Kidney (tissue), 14 donors: ENCODE measurements around the gene MINDY4. TPM values are rescaled to one million over a fixed set of nuclear protein-coding genes. Genes with fewer than 3 reads are reported as not detected.
A peak's percentile ranks its signal among the peaks of the same experiment; 100 is the strongest.

Experiments
- DNase-seq, 5 donors: peaks; one replicate each; pipeline ENCODE4 v3.0.0-alpha.2; 2013 to 2020
- FAIRE-seq: peaks from 2 replicates; lab custom pipeline; 2012; peaks lifted over from hg19 to GRCh38; lab: Jason Lieb, UNC
- H3K27ac ChIP-seq, 2 donors: one replicate each; pipeline ENCODE4 v1.7.0; 2013; ENCODE audit warnings: low read depth in 2 of 2, low read length in 2 of 2, inconsistent platforms in 1 of 2
- H3K27me3 ChIP-seq: one replicate; pipeline ENCODE4 v1.7.1; 2013; ENCODE audit warnings: low read length, inconsistent platforms; ENCODE audit not compliant: control insufficient read depth, insufficient read depth
- H3K36me3 ChIP-seq, 3 donors: one replicate each; pipeline versions ENCODE4 v1.7.0 to v1.7.1; 2013; ENCODE audit warnings: low read length in 3 of 3, control low read depth in 1 of 3, inconsistent platforms in 1 of 3; ENCODE audit not compliant: insufficient read depth in 3 of 3, control insufficient read depth in 2 of 3
- H3K4me1 ChIP-seq, 3 donors: one replicate each; pipeline versions ENCODE4 v1.7.0 to v1.7.1; 2013; ENCODE audit warnings: low read length in 3 of 3, inconsistent platforms in 1 of 3, low read depth in 1 of 3; ENCODE audit not compliant: control insufficient read depth in 2 of 3, insufficient read depth in 2 of 3
- H3K4me3 ChIP-seq, 3 donors: one replicate each; pipeline versions ENCODE4 v1.7.0 to v1.8.1; 2013; ENCODE audit warnings: low read length in 3 of 3, control low read depth in 1 of 3, inconsistent platforms in 1 of 3
- H3K9ac ChIP-seq, 3 donors: one replicate each; pipeline versions ENCODE4 v1.7.0 to v1.7.1; 2013; ENCODE audit warnings: low read length in 3 of 3, control low read depth in 1 of 3, inconsistent platforms in 1 of 3
- H3K9me3 ChIP-seq, 3 donors: one replicate each; pipeline versions ENCODE4 v1.7.0 to v1.7.1; 2013; ENCODE audit warnings: low read length in 3 of 3, control low read depth in 1 of 3, inconsistent platforms in 1 of 3; ENCODE audit not compliant: control insufficient read depth in 2 of 3, insufficient read depth in 1 of 3
- CTCF ChIP-seq: IDR thresholded peaks from 3 replicates; pipeline ENCODE4 v1.5.1; 2012; ENCODE audit warnings: mild to moderate bottlenecking, moderate library complexity, borderline replicate concordance; ENCODE audit not compliant: insufficient read depth; ENCODE audit errors: extremely low read depth
- intact Hi-C: fragments of 100-400 bp; cut with DNase I; formaldehyde crosslinking; loops from one replicate; pipeline ENCODE4 v1.11.1; 2022
- polyA plus RNA-seq: library from polyadenylated mRNA; stranded (reverse); fragments of 350-450 nt; fragmentation: Illumina TruSeq; extraction: RNeasy Lipid Tissue Mini Kit (QIAGEN cat#74804); gene quantifications from one replicate; pipeline ENCODE4 v1.2.3, GENCODE V29; 2014; ENCODE audit warnings: low read depth, low replicate concordance; ENCODE audit not compliant: insufficient read depth
- total RNA-seq: library from RNA; stranded (reverse); fragmentation: NEBNext Ultra II Directional; extraction: Animal tissue kit (Norgen Biotek cat#: 25700); gene quantifications from one replicate; pipeline ENCODE4 v1.2.1, GENCODE V29; 2021
- donor health status: control.
- donor health status: control.
- donor health status: control.
- donor health status: control.
- donor health status: control.
- donor health status: DM: yes; HTN: yes; CAD: no.
- donor health status: Normal renal cell carcinoma (clear cell type).

The MINDY4 gene
- total and polyA plus RNA-seq, 2 donors from 2014 or later = 5.3 to 15.3 TPM

GRCh38 chr7:30906515-30907240, 135.5 kb downstream of the MINDY4 start:
- peak in 2 of 5 donors; percentile 49 to 53 for DNase-seq
- H3K27ac ChIP-seq = peak overlapping the region in 1 of 2 donors; percentile 32
- H3K36me3 ChIP-seq = no peaks in the 10 kb centered on the region
- H3K27me3 ChIP-seq = no peaks in the 10 kb centered on the region
- FAIRE-seq = no peak
- no peak overlapping the region for H3K4me3 ChIP-seq
- no peaks in the 10 kb centered on the region for H3K9me3 ChIP-seq
- H3K4me1 ChIP-seq = peaks cover 0 to 21% (median 11%) of the 10 kb centered on the region in 3 donors
- TF ChIP-seq CTCF = no peak
- no peak overlapping the region for H3K9ac ChIP-seq
- intact Hi-C loops = no loop called here

- H3K9ac ChIP-seq = no peak overlapping the region
- DNase-seq = no peak
- no peak for FAIRE-seq
- no peaks in the 10 kb centered on the region for H3K36me3 ChIP-seq
- TF ChIP-seq CTCF = no peak
- H3K4me1 ChIP-seq = peaks cover 0 to 21% (median 11%) of the 10 kb centered on the region in 3 donors
- intact Hi-C loops = no loop called here
- H3K27me3 ChIP-seq = no peaks in the 10 kb centered on the region
- no peaks in the 10 kb centered on the region for H3K9me3 ChIP-seq
- no peak overlapping the region for H3K4me3 ChIP-seq
- no peak overlapping the region for H3K27ac ChIP-seq
Measured at GRCh38 chr7:30907527-30908267, 136.5 kb downstream of the MINDY4 start.

- peaks cover 0 to 21% (median 11%) of the 10 kb centered on the region in 3 donors for H3K4me1 ChIP-seq
- FAIRE-seq (no peak), DNase-seq (no peak)
- H3K4me3 ChIP-seq = no peak overlapping the region
- no peak overlapping the region for H3K9ac ChIP-seq
- H3K27ac ChIP-seq = peak overlapping the region in 1 of 2 donors; percentile 3
- H3K9me3 ChIP-seq = no peaks in the 10 kb centered on the region
- no peaks in the 10 kb centered on the region for H3K27me3 ChIP-seq
- no peaks in the 10 kb centered on the region for H3K36me3 ChIP-seq
- intact Hi-C loops = no loop called here
- no peak for TF ChIP-seq CTCF
Measured at GRCh38 chr7:30908681-30909080, 137.5 kb downstream of the MINDY4 start.
